ENCODE data around the gene RAB24. TPM values are rescaled to one million over a fixed set of nuclear protein-coding genes. Genes with fewer than 3 reads are reported as not detected.
"Not testable (repeated sequence)": the region's sequence is repeated elsewhere in the genome, so short reads cannot be mapped to it uniquely, and the experiment has no call there.

RAB24 gene
- total RNA-seq, 1 donor from 2014 or later, result 15.9 TPM

DNA sequence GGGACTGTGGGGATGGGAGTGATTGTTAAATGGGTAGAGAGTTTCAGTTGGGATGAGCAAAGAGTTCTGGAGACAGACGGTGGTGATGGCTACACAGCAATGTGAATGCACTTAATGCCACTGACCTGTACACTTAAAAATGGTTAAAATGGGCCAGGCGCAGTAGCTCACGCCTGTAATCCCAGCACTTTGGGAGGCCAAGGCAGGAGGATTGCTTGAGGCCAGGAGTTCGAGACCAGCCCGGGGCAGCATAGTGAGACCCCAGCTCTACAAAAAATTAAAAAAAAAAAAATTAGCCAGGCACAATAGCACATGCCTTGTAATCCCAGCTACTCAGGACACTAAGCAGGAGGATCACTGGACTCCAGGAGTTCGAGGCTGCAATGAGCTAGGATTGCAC is 40.3 kb upstream of the RAB24 start:
- TF ChIP-seq, protein P1, sequence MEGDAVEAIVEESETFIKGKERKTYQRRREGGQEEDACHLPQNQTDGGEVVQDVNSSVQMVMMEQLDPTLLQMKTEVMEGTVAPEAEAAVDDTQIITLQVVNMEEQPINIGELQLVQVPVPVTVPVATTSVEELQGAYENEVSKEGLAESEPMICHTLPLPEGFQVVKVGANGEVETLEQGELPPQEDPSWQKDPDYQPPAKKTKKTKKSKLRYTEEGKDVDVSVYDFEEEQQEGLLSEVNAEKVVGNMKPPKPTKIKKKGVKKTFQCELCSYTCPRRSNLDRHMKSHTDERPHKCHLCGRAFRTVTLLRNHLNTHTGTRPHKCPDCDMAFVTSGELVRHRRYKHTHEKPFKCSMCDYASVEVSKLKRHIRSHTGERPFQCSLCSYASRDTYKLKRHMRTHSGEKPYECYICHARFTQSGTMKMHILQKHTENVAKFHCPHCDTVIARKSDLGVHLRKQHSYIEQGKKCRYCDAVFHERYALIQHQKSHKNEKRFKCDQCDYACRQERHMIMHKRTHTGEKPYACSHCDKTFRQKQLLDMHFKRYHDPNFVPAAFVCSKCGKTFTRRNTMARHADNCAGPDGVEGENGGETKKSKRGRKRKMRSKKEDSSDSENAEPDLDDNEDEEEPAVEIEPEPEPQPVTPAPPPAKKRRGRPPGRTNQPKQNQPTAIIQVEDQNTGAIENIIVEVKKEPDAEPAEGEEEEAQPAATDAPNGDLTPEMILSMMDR (IDR thresholded peaks at IDR 0.05; ENCODE audit: unreplicated experiment), result no peak
- Mint-ChIP-seq H3K27ac (ENCODE audit: unreplicated experiment) (no peak overlapping the region), H3K27me3 (ENCODE audit: unreplicated experiment) (no peaks in the 10 kb centered on the region), H3K9me3 (ENCODE audit: unreplicated experiment) (no peaks in the 10 kb centered on the region), H3K4me1 (ENCODE audit: unreplicated experiment) (peaks cover 17% of the 10 kb centered on the region), H3K4me3 (ENCODE audit: unreplicated experiment) (peak overlapping the region; percentile 73), H3K36me3 (ENCODE audit: low read depth, unreplicated experiment) (peaks cover 33% of the 10 kb centered on the region)
- no peak for DNase-seq (ENCODE audit: low spot score)

- H3K36me3 Mint-ChIP-seq (ENCODE audit: low read depth, unreplicated experiment), result peaks cover 35% of the 10 kb centered on the region
- DNase-seq (ENCODE audit: low spot score); H3K9me3 Mint-ChIP-seq (ENCODE audit: unreplicated experiment); H3K4me3 Mint-ChIP-seq (ENCODE audit: unreplicated experiment); H3K27ac Mint-ChIP-seq (ENCODE audit: unreplicated experiment); H3K27me3 Mint-ChIP-seq (ENCODE audit: unreplicated experiment): not testable (repeated sequence)
- peaks cover 19% of the 10 kb centered on the region for H3K4me1 Mint-ChIP-seq (ENCODE audit: unreplicated experiment)
Observed at GRCh38 chr5:177343000-177343399, 39.5 kb upstream of the RAB24 start.

DNA sequence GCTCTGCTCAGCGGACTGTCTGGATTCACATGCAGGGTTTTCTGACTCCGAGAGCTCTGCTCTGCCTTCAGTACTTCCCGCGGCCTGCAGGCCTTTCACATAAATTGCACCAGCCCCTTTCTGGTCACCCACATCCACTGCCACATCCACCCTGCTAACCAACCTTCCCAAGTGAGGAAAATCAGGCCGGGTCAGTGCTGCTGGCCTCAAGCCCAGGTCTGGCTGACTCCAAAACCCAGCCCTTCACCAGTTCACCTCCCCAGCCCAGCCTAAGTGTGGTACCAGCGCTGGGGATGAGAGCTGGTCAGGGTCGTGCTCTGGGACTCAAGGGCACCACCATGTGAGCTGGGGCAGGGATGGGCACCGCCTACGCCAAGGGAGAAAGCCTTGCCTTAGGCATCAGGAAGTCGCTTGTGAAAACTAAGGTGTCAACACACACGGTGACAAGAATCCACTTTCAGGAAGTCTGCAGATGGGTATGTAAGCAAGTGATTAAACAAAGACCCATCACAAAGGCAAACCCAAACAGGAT is 35.7 kb upstream of the RAB24 start:
- H3K27me3 Mint-ChIP-seq (ENCODE audit: unreplicated experiment), result peaks cover 10% of the 10 kb centered on the region
- peak overlapping the region; percentile 91 for H3K27ac Mint-ChIP-seq (ENCODE audit: unreplicated experiment)
- H3K9me3 Mint-ChIP-seq (ENCODE audit: unreplicated experiment), result no peaks in the 10 kb centered on the region
- DNase-seq (ENCODE audit: low spot score), result no peak
- no peak overlapping the region for H3K4me3 Mint-ChIP-seq (ENCODE audit: unreplicated experiment)
- TF ChIP-seq, protein P1 (IDR thresholded peaks at IDR 0.05; ENCODE audit: unreplicated experiment), result no peak
- peaks cover 27% of the 10 kb centered on the region for H3K4me1 Mint-ChIP-seq (ENCODE audit: unreplicated experiment)
- peaks cover 52% of the 10 kb centered on the region for H3K36me3 Mint-ChIP-seq (ENCODE audit: low read depth, unreplicated experiment)

DNA sequence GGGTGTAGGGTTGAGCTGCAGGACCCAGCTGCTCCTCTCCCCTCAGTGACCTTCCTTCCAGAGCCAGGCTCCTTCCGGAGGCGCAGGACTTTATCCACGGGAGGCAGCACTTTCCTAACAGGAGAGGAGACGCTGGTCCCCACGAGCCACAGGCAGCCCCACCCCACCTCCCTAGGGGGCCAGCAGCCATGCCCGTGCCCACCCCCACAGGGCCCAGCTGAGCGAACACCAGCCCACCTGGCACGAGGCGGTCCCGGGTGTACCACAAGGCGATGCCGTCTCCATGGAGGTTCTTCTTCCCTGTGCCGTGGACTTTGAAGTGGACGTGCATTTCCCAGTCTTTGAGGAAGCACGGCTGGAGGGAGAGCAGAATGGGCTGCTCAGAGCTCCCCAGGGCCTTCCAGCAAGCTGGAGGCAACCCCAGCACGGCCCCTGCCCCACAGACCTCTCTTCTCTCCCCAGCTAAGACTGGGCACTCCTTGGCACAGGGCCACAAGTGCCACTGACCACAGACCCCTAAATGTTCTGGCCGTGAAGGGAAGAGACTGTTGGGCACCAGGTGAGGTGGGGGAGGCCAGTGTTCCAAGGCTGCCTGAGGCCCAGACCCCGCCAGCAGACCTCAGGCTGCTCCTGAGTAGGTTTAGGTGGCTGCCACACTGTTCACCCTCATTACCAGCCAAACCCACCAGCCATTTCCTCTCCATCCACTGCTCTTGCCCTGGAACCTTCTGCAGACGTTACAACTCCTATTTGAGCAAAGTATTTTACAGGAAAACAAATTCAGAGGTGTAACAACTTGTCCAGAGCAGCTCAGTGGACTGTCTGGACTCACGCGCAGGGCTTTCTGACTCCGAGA is 35.0 kb upstream of the RAB24 start:
- Mint-ChIP-seq H3K9me3 (ENCODE audit: unreplicated experiment) (no peaks in the 10 kb centered on the region), H3K27ac (ENCODE audit: unreplicated experiment) (no peak overlapping the region), H3K4me3 (ENCODE audit: unreplicated experiment) (no peak overlapping the region), H3K27me3 (ENCODE audit: unreplicated experiment) (peaks cover 14% of the 10 kb centered on the region), H3K4me1 (ENCODE audit: unreplicated experiment) (peaks cover 27% of the 10 kb centered on the region), H3K36me3 (ENCODE audit: low read depth, unreplicated experiment) (peaks cover 56% of the 10 kb centered on the region)
- TF ChIP-seq, protein P1 (IDR thresholded peaks at IDR 0.05; ENCODE audit: unreplicated experiment), result no peak
- DNase-seq (ENCODE audit: low spot score), result no peak

GRCh38 chr5:177336603-177337494 is 33.3 kb upstream of the RAB24 start:
- TF ChIP-seq, protein P1 (IDR thresholded peaks at IDR 0.05; ENCODE audit: unreplicated experiment), result no peak
- DNase-seq (ENCODE audit: low spot score), result no peak
- Mint-ChIP-seq H3K9me3 (ENCODE audit: unreplicated experiment) (no peaks in the 10 kb centered on the region), H3K4me3 (ENCODE audit: unreplicated experiment) (peak overlapping the region; percentile 43), H3K27ac (ENCODE audit: unreplicated experiment) (no peak overlapping the region), H3K4me1 (ENCODE audit: unreplicated experiment) (peaks cover 33% of the 10 kb centered on the region), H3K27me3 (ENCODE audit: unreplicated experiment) (peaks cover 17% of the 10 kb centered on the region), H3K36me3 (ENCODE audit: low read depth, unreplicated experiment) (peaks cover 60% of the 10 kb centered on the region)
